MCF 10A (cell line): Measurements from ENCODE around the gene OR4N5. TPM values are rescaled to one million over a fixed set of nuclear protein-coding genes. Genes with fewer than 3 reads are reported as not detected.

Source experiments
- BruUV-seq: library from RNA; stranded (reverse); fragments of 400-500 nt; replicated peaks from 2 replicates; lab custom pipeline; 2021; lab: Mats Ljungman, UMichigan
- CTCF ChIA-PET: fragments of 300-600 bp; sonication (Branson Sonifier 250); formaldehyde crosslinking; extraction: SDS; loops from one replicate; lab custom pipeline; 2021; ENCODE audit warnings: antibody characterized with exemption, inconsistent platforms; lab: Yijun Ruan, JAX
- POLR2A ChIA-PET: fragments of 300-600, 350-650 bp; sonication (Branson Sonifier 250); formaldehyde crosslinking; extraction: SDS; loops from one replicate; lab custom pipeline; 2020; ENCODE audit warnings: antibody characterized with exemption, inconsistent platforms; lab: Yijun Ruan, JAX
- DNase-seq: peaks from one replicate; pipeline ENCODE4 v3.0.0-alpha.2; 2018; ENCODE audit not compliant: unreplicated experiment
- H3K27ac Mint-ChIP-seq: one replicate; pipeline ENCODE4 v1.8.0; 2022; ENCODE audit warnings: mild to moderate bottlenecking, low read depth, mixed read lengths; ENCODE audit not compliant: unreplicated experiment
- H3K27me3 Mint-ChIP-seq: one replicate; pipeline ENCODE4 v1.8.0; 2022; ENCODE audit warnings: mixed read lengths; ENCODE audit not compliant: insufficient read depth, unreplicated experiment
- H3K36me3 Mint-ChIP-seq: one replicate; pipeline ENCODE4 v1.8.0; 2022; ENCODE audit warnings: mild to moderate bottlenecking, moderate library complexity, mixed read lengths; ENCODE audit not compliant: insufficient read depth, unreplicated experiment
- H3K4me1 Mint-ChIP-seq: one replicate; pipeline ENCODE4 v1.8.0; 2022; ENCODE audit warnings: mixed read lengths; ENCODE audit not compliant: insufficient read depth, unreplicated experiment
- H3K4me3 Mint-ChIP-seq: one replicate; pipeline ENCODE4 v1.8.0; 2022; ENCODE audit warnings: mild to moderate bottlenecking, moderate library complexity, mixed read lengths; ENCODE audit not compliant: unreplicated experiment
- H3K9me3 Mint-ChIP-seq: one replicate; pipeline ENCODE4 v1.8.0; 2022; ENCODE audit warnings: mixed read lengths; ENCODE audit not compliant: unreplicated experiment
- CTCF ChIP-seq: fragments of 200-600 bp; IDR thresholded peaks from one replicate; pipeline ENCODE4 v1.8.0; 2022; ENCODE audit warnings: antibody characterized with exemption, mild to moderate bottlenecking; ENCODE audit not compliant: unreplicated experiment
- intact Hi-C: fragments of 100-400 bp; cut with micrococcal nuclease; formaldehyde crosslinking; loops from 2 replicates; pipeline ENCODE4 v1.14.1; 2022
- total RNA-seq: library from RNA; stranded (reverse); gene quantifications from 2 replicates; pipeline ENCODE4 v1.2.3, GENCODE V29; 2022

The OR4N5 gene
- total RNA-seq, 1 experiment from 2014 or later: not detected

DNA sequence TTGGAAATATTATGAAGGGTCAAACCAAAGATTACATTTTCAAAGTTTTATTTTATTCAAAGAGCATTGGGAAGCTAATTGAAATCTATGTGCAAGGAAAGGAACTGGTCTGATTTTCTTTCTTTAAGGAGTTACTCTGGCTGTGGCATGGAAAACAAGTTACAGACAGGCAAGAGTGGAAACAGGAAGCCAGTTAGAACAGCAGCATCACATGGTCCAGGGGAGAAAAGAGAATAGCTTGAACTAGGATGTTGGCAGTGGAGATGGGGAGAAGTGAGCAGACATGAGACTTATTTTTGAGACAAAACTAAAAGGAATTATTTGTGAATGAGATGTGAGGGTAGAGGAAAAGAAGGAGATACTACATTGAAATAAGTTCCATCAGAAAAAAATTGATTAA, 55.5 kb downstream of the OR4N5 start:
- H3K4me3 Mint-ChIP-seq: no peak overlapping the region
- no peak overlapping the region for H3K27ac Mint-ChIP-seq
- TF ChIP-seq CTCF: no peak
- peaks cover 88% of the 10 kb centered on the region for H3K27me3 Mint-ChIP-seq
- intact Hi-C loops: no loop called here
- peaks cover 1% of the 10 kb centered on the region for H3K4me1 Mint-ChIP-seq
- BruUV-seq: no TSS peak
- H3K36me3 Mint-ChIP-seq: no peaks in the 10 kb centered on the region
- CTCF ChIA-PET: no interaction called here
- DNase-seq: no peak
- POLR2A ChIA-PET: no interaction called here
- H3K9me3 Mint-ChIP-seq: no peaks in the 10 kb centered on the region

Other genes with a start within 250 kb of the OR4N5 start
- gene OR4K5, start 218.2 kb upstream of the OR4N5 start, total RNA-seq: not detected in 2 replicates
- not detected in 2 replicates for gene OR4K1, start 207.9 kb upstream of the OR4N5 start, total RNA-seq
- not detected in 2 replicates for gene OR4K15, start 163.2 kb upstream of the OR4N5 start, total RNA-seq
- not detected in 2 replicates for gene OR4Q2, start 136.7 kb upstream of the OR4N5 start, total RNA-seq
- not detected in 2 replicates for gene OR4K14, start 119.5 kb upstream of the OR4N5 start, total RNA-seq
- not detected in 2 replicates for gene OR4K13, start 102.8 kb upstream of the OR4N5 start, total RNA-seq
- gene OR4L1, start 78.8 kb upstream of the OR4N5 start, total RNA-seq: not detected in 2 replicates
- not detected in 2 replicates for gene OR4K17, start 28.1 kb upstream of the OR4N5 start, total RNA-seq
- not detected in 2 replicates for gene OR11G2, start 52.1 kb downstream of the OR4N5 start, total RNA-seq
- not detected in 2 replicates for gene OR11H6, start 84.9 kb downstream of the OR4N5 start, total RNA-seq
- gene OR11H7, start 90.2 kb downstream of the OR4N5 start, total RNA-seq: not detected in 2 replicates
- gene OR11H4, start 100.5 kb downstream of the OR4N5 start, total RNA-seq: not detected in 2 replicates
- gene TTC5, start 167.1 kb downstream of the OR4N5 start, total RNA-seq: 18.4 and 22.9 TPM in 2 replicates
- gene CCNB1IP1, start 194.5 kb downstream of the OR4N5 start, total RNA-seq: 105 and 108 TPM in 2 replicates
- gene PARP2, start 204.8 kb downstream of the OR4N5 start, total RNA-seq: 30.4 and 33.4 TPM in 2 replicates